Heart right ventricle (tissue), 16 donors: ENCODE measurements around the gene HMCN1. TPM values are rescaled to one million over a fixed set of nuclear protein-coding genes. Genes with fewer than 3 reads are reported as not detected.

Experiments used
- ATAC-seq, 8 donors: fragments of 200-7000 bp; cut with Tn5 transposase; one replicate each; pipeline ENCODE4 v1.9.1; 2020; ENCODE audit warnings: mild to moderate bottlenecking in 8 of 8, moderate library complexity in 8 of 8, moderate number of reproducible peaks in 1 of 8
- DNase-seq, 2 donors: peaks; one replicate each; pipeline ENCODE4 v3.0.0-alpha.2; 2020
- H3K27ac ChIP-seq, 10 donors: fragments of 200-600 bp; sonication (generic) in 2 of 10; one replicate each; pipeline versions ENCODE4 v1.5.0 to v1.8.0; 2020 to 2022; ENCODE audit warnings: mild to moderate bottlenecking in 3 of 10
- H3K27me3 ChIP-seq, 7 donors: fragments of 200-600 bp; one replicate each; pipeline ENCODE4 v1.8.0; 2021 to 2022; ENCODE audit warnings: mild to moderate bottlenecking in 2 of 7
- H3K36me3 ChIP-seq, 9 donors: fragments of 200-600 bp; sonication (generic) in 1 of 9; one replicate each; pipeline versions ENCODE4 v1.5.0 to v1.8.0; 2020 to 2022; ENCODE audit warnings: mild to moderate bottlenecking in 2 of 9
- H3K4me1 ChIP-seq, 9 donors: fragments of 200-600 bp; sonication (generic) in 1 of 9; one replicate each; pipeline versions ENCODE4 v1.5.0 to v1.8.0; 2020 to 2022; ENCODE audit warnings: mild to moderate bottlenecking in 4 of 9
- H3K4me3 ChIP-seq, 10 donors: fragments of 200-600 bp; sonication (generic) in 2 of 10; one replicate each; pipeline versions ENCODE4 v1.5.0 to v1.8.0; 2020 to 2022; ENCODE audit warnings: mild to moderate bottlenecking in 7 of 10, moderate library complexity in 2 of 10
- H3K9me3 ChIP-seq, 11 donors: fragments of 200-600 bp in 10 of 11; sonication (generic) in 2 of 11; one replicate each; pipeline versions ENCODE4 v1.5.0 to v1.8.0; 2013 to 2022; ENCODE audit warnings: mild to moderate bottlenecking in 2 of 11, control low read depth in 1 of 11, moderate library complexity in 1 of 11
- CTCF ChIP-seq, 9 donors: fragments of 200-600 bp; sonication (generic) in 2 of 9; IDR thresholded peaks; one replicate each; pipeline versions ENCODE4 v1.5.0 to v1.8.0; 2021 to 2022; ENCODE audit warnings: antibody characterized with exemption in 9 of 9, mild to moderate bottlenecking in 5 of 9, moderate library complexity in 1 of 9
- WGBS, 2 donors: extraction: QIAGEN DNeasy Blood & Tissue Kit; methylation state at CpG; one replicate each; pipeline ENCODE4 v1.1.7; 2013; ENCODE audit warnings: inconsistent platforms in 1 of 2; 5-methylcytosine and 5-hydroxymethylcytosine counted together
- intact Hi-C, 10 donors: fragments of 100-400 bp; cut with DNase I; formaldehyde crosslinking; loops; one replicate each; pipeline versions ENCODE4 v1.11.1 to v1.14.2; 2022
- polyA plus RNA-seq, 2 donors: library from polyadenylated mRNA; stranded (reverse); fragments of 200-250 nt; gene quantifications; one replicate each; pipeline ENCODE4 v1.2.3, GENCODE V29; 2013
- total RNA-seq, 10 donors: library from RNA; stranded (reverse); fragmentation: NEBNext Ultra II Directional in 3 of 10; extraction: Animal tissue kit (Norgen Biotek cat#: 25700) in 3 of 10; gene quantifications; one replicate each; pipeline versions ENCODE4 v1.2.1 to v1.2.4, GENCODE V29; 2021 to 2023
- donor health status: Arrhythmogenic right ventricular cardiomyopathy.
- donor health status: ischemic (EF 13 %, LVEDD 7.1; RV severe dilation, severe dysfunction).
- donor health status: healthy with polysubstance abuse.
- donor health status: DM: no; HTN: yes; CAD: no.
- donor health status: DM: no; HTN: no; CAD: no.
- donor health status: ischemic (EF 25% LVEDD 6.9; RV normal size, moderate dysfunction).
- donor health status: ischemic (EF 25% LVEDD 5.7; RV mildly dilated, moderate dysfunction).
- donor health status: healthy.
- donor health status: DM: yes; HTN: yes; CAD: no.
- donor health status: Ischemic cardiomyopathy.
- donor health status: ischemic (EF 35%, LVEDD 5.7; RV mildly dilated, moderate dysfunction).
- donor health status: nonischemic (EF 11% LVEDD 7.7; RV severe dilation, severe dysfunction).
- donor health status: DM: yes; HTN: yes; CAD: no.
- donor health status: PGD.
- donor health status: ischemic (EF 29% LVEDD 5.4; RV normal size, mild dysfunction).
- donor health status: nonischemic (EF 23%, LVEDD 6.1; RV moderate dilation, normal function).

Gene HMCN1
- total and polyA plus RNA-seq, 12 donors, result 3.4 to 12.4 (median 6.2) TPM

- intact Hi-C loops, result no loop called here
- H3K27ac ChIP-seq, result no peak overlapping the region
- no peak for ATAC-seq
- H3K36me3 ChIP-seq, result peaks cover 0 to 46% (median 0%) of the 10 kb centered on the region in 9 donors
- WGBS, 2 donors, result 91 to 92% methylated on average over 5 of the region's 5 CpGs
- no peak for TF ChIP-seq CTCF (IDR thresholded peaks at IDR 0.05)
- no peak overlapping the region for H3K4me3 ChIP-seq
- peaks cover 0 to 11% (median 0%) of the 10 kb centered on the region in 9 donors for H3K4me1 ChIP-seq
- H3K27me3 ChIP-seq, result no peaks in the 10 kb centered on the region
- DNase-seq, result no peak
- no peaks in the 10 kb centered on the region for H3K9me3 ChIP-seq
Measured at GRCh38 chr1:186187601-186188000, 453.4 kb downstream of the HMCN1 start.

- H3K9me3 ChIP-seq, result no peaks in the 10 kb centered on the region
- H3K4me1 ChIP-seq, result peaks cover 0 to 11% (median 0%) of the 10 kb centered on the region in 9 donors
- DNase-seq (no peak), ATAC-seq (no peak)
- WGBS, 2 donors, result 81 to 96% methylated on average over 3 of the region's 3 CpGs
- no peak overlapping the region for H3K27ac ChIP-seq
- peaks cover 0 to 41% (median 0%) of the 10 kb centered on the region in 9 donors for H3K36me3 ChIP-seq
- TF ChIP-seq CTCF (IDR thresholded peaks at IDR 0.05), result no peak
- H3K4me3 ChIP-seq, result no peak overlapping the region
- no peaks in the 10 kb centered on the region for H3K27me3 ChIP-seq
- intact Hi-C loops, result no loop called here
Measured at GRCh38 chr1:186188004-186188539, 453.9 kb downstream of the HMCN1 start.

- Histone ChIP-seq H3K4me3 (no peak overlapping the region), H3K36me3 (peaks cover 0 to 39% (median 0%) of the 10 kb centered on the region in 9 donors), H3K4me1 (peaks cover 0 to 7% (median 0%) of the 10 kb centered on the region in 9 donors), H3K27me3 (no peaks in the 10 kb centered on the region), H3K27ac (no peak overlapping the region), H3K9me3 (no peaks in the 10 kb centered on the region)
- ATAC-seq (no peak), DNase-seq (no peak)
- TF ChIP-seq CTCF (IDR thresholded peaks at IDR 0.05), result no peak
- intact Hi-C loops, result no loop called here
- 91 to 95% methylated on average over 2 of the region's 2 CpGs for WGBS, 2 donors
Measured at GRCh38 chr1:186188736-186189135, 454.5 kb downstream of the HMCN1 start.

- DNase-seq (no peak), ATAC-seq (no peak)
- peaks cover 0 to 3% (median 0%) of the 10 kb centered on the region in 11 donors for H3K9me3 ChIP-seq
- TF ChIP-seq CTCF (IDR thresholded peaks at IDR 0.05), result no peak
- intact Hi-C loops, result no loop called here
- H3K27ac ChIP-seq, result no peak overlapping the region
- peaks cover 0 to 39% (median 0%) of the 10 kb centered on the region in 9 donors for H3K36me3 ChIP-seq
- WGBS, 2 donors, result 98 to 99% methylated on average over 3 of the region's 3 CpGs
- no peaks in the 10 kb centered on the region for H3K27me3 ChIP-seq
- peaks cover 0 to 3% (median 0%) of the 10 kb centered on the region in 9 donors for H3K4me1 ChIP-seq
- H3K4me3 ChIP-seq, result no peak overlapping the region
Measured at GRCh38 chr1:186189156-186189555, 455.0 kb downstream of the HMCN1 start.
